GM23338 (cell line): Measurements from ENCODE around the gene GSS. TPM values are rescaled to one million over a fixed set of nuclear protein-coding genes. Genes with fewer than 3 reads are reported as not detected.

ENCODE experiments used
- ATAC-seq: fragments of 200-7000 bp; cut with Tn5 transposase; 3 replicates; pipeline ENCODE4 v1.9.1; 2020
- DNase-seq: peaks from one replicate; pipeline ENCODE4 v3.0.0-alpha.2; 2015; ENCODE audit warnings: low spot score
- H2AFZ ChIP-seq: fragments of 200-600 bp; sonication (generic); 2 replicates; pipeline ENCODE4 v1.8.0; 2016; ENCODE audit warnings: antibody characterized with exemption, mild to moderate bottlenecking, moderate library complexity
- H3F3A ChIP-seq: fragments of 200-600 bp; sonication (generic); replicated peaks from 2 replicates; pipeline ENCODE4 v1.8.0; 2017; ENCODE audit warnings: antibody characterized with exemption, mixed run types, low read depth
- H3K27ac ChIP-seq: fragments of 200-600 bp; sonication (generic); 2 replicates; pipeline ENCODE4 v1.6.1; 2016; ENCODE audit warnings: low read depth
- H3K27me3 ChIP-seq: fragments of 200-600 bp; sonication (generic); 2 replicates; pipeline ENCODE4 v1.8.0; 2016; ENCODE audit warnings: mild to moderate bottlenecking, mixed run types, moderate library complexity; ENCODE audit not compliant: insufficient read depth
- H3K36me3 ChIP-seq: fragments of 200-600 bp; sonication (generic); 2 replicates; pipeline ENCODE4 v1.8.0; 2016; ENCODE audit warnings: mild to moderate bottlenecking; ENCODE audit not compliant: insufficient read depth
- H3K4me1 ChIP-seq: fragments of 200-600 bp; sonication (generic); 2 replicates; pipeline ENCODE4 v1.8.0; 2016; ENCODE audit warnings: mild to moderate bottlenecking, moderate library complexity; ENCODE audit not compliant: insufficient read depth
- H3K4me2 ChIP-seq: fragments of 200-600 bp; sonication (generic); 2 replicates; pipeline ENCODE4 v1.7.1; 2017; ENCODE audit warnings: mixed run types
- H3K4me3 ChIP-seq: fragments of 200-600 bp; sonication (generic); 2 replicates; pipeline ENCODE4 v1.6.1; 2016; ENCODE audit warnings: mixed run types
- H3K79me2 ChIP-seq: fragments of 200-600 bp; sonication (generic); replicated peaks from 2 replicates; pipeline ENCODE4 v1.8.0; 2017; ENCODE audit warnings: mild to moderate bottlenecking; ENCODE audit not compliant: insufficient read depth
- H3K9me2 ChIP-seq: fragments of 200-600 bp; sonication (generic); 2 replicates; pipeline ENCODE4 v1.8.0; 2017; ENCODE audit not compliant: insufficient read depth
- H4K20me1 ChIP-seq: fragments of 200-600 bp; sonication (generic); replicated peaks from 2 replicates; pipeline ENCODE4 v1.8.0; 2017; ENCODE audit warnings: mild to moderate bottlenecking; ENCODE audit not compliant: insufficient read depth
- H3K27ac Mint-ChIP-seq: 2 replicates; pipeline ENCODE4 v1.8.0; 2020; ENCODE audit warnings: inconsistent platforms, mild to moderate bottlenecking, moderate library complexity, mixed read lengths
- H3K27me3 Mint-ChIP-seq: 3 replicates; pipeline ENCODE4 v1.8.0; 2022; ENCODE audit warnings: low read depth, mild to moderate bottlenecking, moderate library complexity, mixed read lengths, inconsistent platforms; ENCODE audit not compliant: insufficient read depth, poor library complexity
- H3K36me3 Mint-ChIP-seq: 3 replicates; pipeline ENCODE4 v1.8.0; 2021; ENCODE audit warnings: low read depth, mild to moderate bottlenecking, inconsistent platforms, moderate library complexity, mixed read lengths
- H3K4me1 Mint-ChIP-seq: 3 replicates; pipeline ENCODE4 v1.8.0; 2020; ENCODE audit warnings: mild to moderate bottlenecking, inconsistent platforms, mixed read lengths
- H3K4me3 Mint-ChIP-seq: 3 replicates; pipeline ENCODE4 v1.8.0; 2021; ENCODE audit warnings: moderate library complexity, mild to moderate bottlenecking, inconsistent platforms, mixed read lengths
- H3K9me3 Mint-ChIP-seq: 3 replicates; pipeline ENCODE4 v1.8.0; 2020; ENCODE audit warnings: moderate library complexity, mild to moderate bottlenecking, inconsistent platforms, mixed read lengths
- JUNB ChIP-seq: IDR thresholded peaks from one replicate; pipeline ENCODE4 v1.6.1; 2016; ENCODE audit warnings: antibody characterized with exemption; ENCODE audit not compliant: unreplicated experiment
- NANOG ChIP-seq: IDR thresholded peaks from 2 replicates; pipeline ENCODE4 v1.6.1; 2016; ENCODE audit warnings: antibody characterized with exemption, borderline replicate concordance
- polyA plus RNA-seq: library from polyadenylated mRNA; unstranded; fragments of >200 nt; fragmentation: Nextera tagmentation; extraction: Ambion mirVana; gene quantifications from 2 replicates; pipeline ENCODE4 v1.2.1, GENCODE V29; 2016
- total RNA-seq: library from RNA; depleted of rRNA; stranded (reverse); fragments of >200 nt; shearing (Covaris generic); gene quantifications from 2 replicates; pipeline ENCODE4 v1.2.3, GENCODE V29; 2014
- TF ChIP-seq, protein P1 (sequence below): IDR thresholded peaks from one replicate; pipeline ENCODE4 v1.6.1; 2018; ENCODE audit warnings: antibody characterized with exemption; ENCODE audit not compliant: unreplicated experiment
- TF ChIP-seq, protein P2 (sequence below), 2 experiments: fragments of 200-600 bp in 1 of 2; sonication (generic) in 1 of 2; conservative IDR thresholded peaks; 2 replicates each; pipeline versions ENCODE4 v1.5.1 to v1.6.1; 2016 to 2017; ENCODE audit warnings: antibody characterized with exemption in 2 of 2, low read depth in 2 of 2, mild to moderate bottlenecking in 2 of 2, moderate library complexity in 1 of 2
- TF ChIP-seq, protein P3 (sequence below): IDR thresholded peaks from 2 replicates; pipeline ENCODE4 v1.6.1; 2016; ENCODE audit warnings: antibody characterized with exemption

GSS gene
- total and polyA plus RNA-seq, 2 experiments from 2014 or later, result 34.0 to 63.3 TPM

DNA sequence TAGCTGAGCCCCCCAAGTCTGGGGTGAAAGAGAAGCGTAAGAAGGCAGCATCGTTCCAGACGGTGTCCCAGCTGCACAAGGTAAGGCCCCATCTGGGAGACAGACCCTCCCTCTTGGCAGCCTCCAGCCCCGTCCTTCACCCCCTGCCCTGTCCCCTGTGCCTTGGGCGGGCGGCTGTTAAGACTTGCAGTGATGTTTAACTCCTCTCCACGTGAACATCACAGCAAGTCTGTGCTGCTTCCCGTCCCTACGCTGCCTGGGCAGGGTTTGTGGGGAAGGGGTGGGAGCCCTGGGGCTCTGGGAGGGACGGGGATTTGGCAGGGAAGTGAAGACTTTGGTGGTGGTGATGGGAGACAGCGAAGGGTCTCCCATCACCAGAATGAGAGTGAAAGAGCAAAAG, 34.6 kb upstream of the GSS start (continued):
- TF ChIP-seq, protein P1, sequence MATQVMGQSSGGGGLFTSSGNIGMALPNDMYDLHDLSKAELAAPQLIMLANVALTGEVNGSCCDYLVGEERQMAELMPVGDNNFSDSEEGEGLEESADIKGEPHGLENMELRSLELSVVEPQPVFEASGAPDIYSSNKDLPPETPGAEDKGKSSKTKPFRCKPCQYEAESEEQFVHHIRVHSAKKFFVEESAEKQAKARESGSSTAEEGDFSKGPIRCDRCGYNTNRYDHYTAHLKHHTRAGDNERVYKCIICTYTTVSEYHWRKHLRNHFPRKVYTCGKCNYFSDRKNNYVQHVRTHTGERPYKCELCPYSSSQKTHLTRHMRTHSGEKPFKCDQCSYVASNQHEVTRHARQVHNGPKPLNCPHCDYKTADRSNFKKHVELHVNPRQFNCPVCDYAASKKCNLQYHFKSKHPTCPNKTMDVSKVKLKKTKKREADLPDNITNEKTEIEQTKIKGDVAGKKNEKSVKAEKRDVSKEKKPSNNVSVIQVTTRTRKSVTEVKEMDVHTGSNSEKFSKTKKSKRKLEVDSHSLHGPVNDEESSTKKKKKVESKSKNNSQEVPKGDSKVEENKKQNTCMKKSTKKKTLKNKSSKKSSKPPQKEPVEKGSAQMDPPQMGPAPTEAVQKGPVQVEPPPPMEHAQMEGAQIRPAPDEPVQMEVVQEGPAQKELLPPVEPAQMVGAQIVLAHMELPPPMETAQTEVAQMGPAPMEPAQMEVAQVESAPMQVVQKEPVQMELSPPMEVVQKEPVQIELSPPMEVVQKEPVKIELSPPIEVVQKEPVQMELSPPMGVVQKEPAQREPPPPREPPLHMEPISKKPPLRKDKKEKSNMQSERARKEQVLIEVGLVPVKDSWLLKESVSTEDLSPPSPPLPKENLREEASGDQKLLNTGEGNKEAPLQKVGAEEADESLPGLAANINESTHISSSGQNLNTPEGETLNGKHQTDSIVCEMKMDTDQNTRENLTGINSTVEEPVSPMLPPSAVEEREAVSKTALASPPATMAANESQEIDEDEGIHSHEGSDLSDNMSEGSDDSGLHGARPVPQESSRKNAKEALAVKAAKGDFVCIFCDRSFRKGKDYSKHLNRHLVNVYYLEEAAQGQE, result no peak

DNA sequence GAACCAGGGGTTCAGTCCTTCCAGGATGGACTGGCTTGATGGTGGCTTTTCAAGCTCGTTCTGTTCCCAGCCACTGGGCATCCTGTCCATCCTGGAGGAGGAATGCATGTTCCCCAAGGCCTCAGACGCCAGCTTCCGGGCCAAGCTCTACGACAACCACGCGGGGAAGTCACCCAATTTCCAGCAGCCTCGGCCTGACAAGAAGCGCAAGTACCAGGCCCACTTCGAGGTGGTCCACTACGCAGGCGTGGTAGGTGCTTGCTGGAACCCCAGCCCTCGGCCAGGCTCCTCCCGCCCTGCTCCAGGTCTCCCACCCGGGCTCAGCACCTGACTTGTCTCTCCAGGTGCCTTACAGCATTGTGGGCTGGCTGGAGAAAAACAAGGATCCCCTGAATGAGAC, 34.1 kb upstream of the GSS start:
- Histone ChIP-seq H3K4me1 (peaks cover 5% of the 10 kb centered on the region; the same call in 1 of the 2 replicates), H3K79me2 (no peaks in the 10 kb centered on the region), H4K20me1 (no peaks in the 10 kb centered on the region; the same call in 1 of the 2 replicates), H3K27me3 (no peaks in the 10 kb centered on the region), H3K9me2 (no peaks in the 10 kb centered on the region), H3K4me3 (no peak overlapping the region), H3K36me3 (no peaks in the 10 kb centered on the region), H3K4me2 (no peak overlapping the region), H2AFZ (no peak overlapping the region), H3F3A (no peaks in the 10 kb centered on the region), H3K27ac (no peak overlapping the region)
- H3K36me3 Mint-ChIP-seq, result no peaks in the 10 kb centered on the region
- no peak overlapping the region for H3K27ac Mint-ChIP-seq
- H3K9me3 Mint-ChIP-seq, result no peaks in the 10 kb centered on the region; the same call in 2 of the 3 replicates
- H3K27me3 Mint-ChIP-seq, result peaks cover 20% of the 10 kb centered on the region
- DNase-seq, result no peak
- peaks cover 11% of the 10 kb centered on the region for H3K4me1 Mint-ChIP-seq
- TF ChIP-seq JUNB (no peak), NANOG (no peak)
- TF ChIP-seq, protein P2, sequence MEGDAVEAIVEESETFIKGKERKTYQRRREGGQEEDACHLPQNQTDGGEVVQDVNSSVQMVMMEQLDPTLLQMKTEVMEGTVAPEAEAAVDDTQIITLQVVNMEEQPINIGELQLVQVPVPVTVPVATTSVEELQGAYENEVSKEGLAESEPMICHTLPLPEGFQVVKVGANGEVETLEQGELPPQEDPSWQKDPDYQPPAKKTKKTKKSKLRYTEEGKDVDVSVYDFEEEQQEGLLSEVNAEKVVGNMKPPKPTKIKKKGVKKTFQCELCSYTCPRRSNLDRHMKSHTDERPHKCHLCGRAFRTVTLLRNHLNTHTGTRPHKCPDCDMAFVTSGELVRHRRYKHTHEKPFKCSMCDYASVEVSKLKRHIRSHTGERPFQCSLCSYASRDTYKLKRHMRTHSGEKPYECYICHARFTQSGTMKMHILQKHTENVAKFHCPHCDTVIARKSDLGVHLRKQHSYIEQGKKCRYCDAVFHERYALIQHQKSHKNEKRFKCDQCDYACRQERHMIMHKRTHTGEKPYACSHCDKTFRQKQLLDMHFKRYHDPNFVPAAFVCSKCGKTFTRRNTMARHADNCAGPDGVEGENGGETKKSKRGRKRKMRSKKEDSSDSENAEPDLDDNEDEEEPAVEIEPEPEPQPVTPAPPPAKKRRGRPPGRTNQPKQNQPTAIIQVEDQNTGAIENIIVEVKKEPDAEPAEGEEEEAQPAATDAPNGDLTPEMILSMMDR (conservative IDR thresholded peaks at IDR 0.05; ENCODE audit: low read depth in 2 of 2), result no peak
- TF ChIP-seq, protein P3, sequence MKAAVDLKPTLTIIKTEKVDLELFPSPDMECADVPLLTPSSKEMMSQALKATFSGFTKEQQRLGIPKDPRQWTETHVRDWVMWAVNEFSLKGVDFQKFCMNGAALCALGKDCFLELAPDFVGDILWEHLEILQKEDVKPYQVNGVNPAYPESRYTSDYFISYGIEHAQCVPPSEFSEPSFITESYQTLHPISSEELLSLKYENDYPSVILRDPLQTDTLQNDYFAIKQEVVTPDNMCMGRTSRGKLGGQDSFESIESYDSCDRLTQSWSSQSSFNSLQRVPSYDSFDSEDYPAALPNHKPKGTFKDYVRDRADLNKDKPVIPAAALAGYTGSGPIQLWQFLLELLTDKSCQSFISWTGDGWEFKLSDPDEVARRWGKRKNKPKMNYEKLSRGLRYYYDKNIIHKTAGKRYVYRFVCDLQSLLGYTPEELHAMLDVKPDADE, result no peak
- TF ChIP-seq, protein P1, result no peak
- no peak overlapping the region for H3K4me3 Mint-ChIP-seq
- ATAC-seq, result no peak
